Liver (tissue), 3 donors: ENCODE data around the gene SMIM24.
"Not testable (repeated sequence)": the region's sequence is repeated elsewhere in the genome, so short reads cannot be mapped to it uniquely, and the experiment has no call there.

Experiments used
- CTCF ChIP-seq: fragments of 150-350 bp; IDR thresholded peaks from 2 replicates; pipeline ENCODE4 v1.5.1; 2017; ENCODE audit warnings: improper control_type of control experiment, low read depth, low read length; ENCODE audit not compliant: missing input control
- EGR1 ChIP-seq, 2 donors: IDR thresholded peaks; 2 replicates each; pipeline ENCODE4 v1.6.1; 2016 to 2018; ENCODE audit warnings: antibody characterized with exemption in 2 of 2, low read depth in 2 of 2
- FOXA1 ChIP-seq: IDR thresholded peaks from 2 replicates; pipeline ENCODE4 v1.6.1; 2016; ENCODE audit warnings: antibody characterized with exemption
- HNF4G ChIP-seq: IDR thresholded peaks from 2 replicates; pipeline ENCODE4 v1.6.1; 2016; ENCODE audit warnings: antibody characterized with exemption
- JUND ChIP-seq, 2 donors: IDR thresholded peaks; 2 replicates each; pipeline ENCODE4 v1.6.1; 2016; ENCODE audit warnings: antibody characterized with exemption in 2 of 2
- RAD21 ChIP-seq, 2 donors: IDR thresholded peaks; 2 replicates each; pipeline ENCODE4 v1.6.1; 2016; ENCODE audit warnings: antibody characterized with exemption in 2 of 2, mild to moderate bottlenecking in 2 of 2
- RXRA ChIP-seq, 2 donors: IDR thresholded peaks; 2 replicates each; pipeline ENCODE4 v1.6.1; 2017 to 2018; ENCODE audit warnings: antibody characterized with exemption in 2 of 2, mild to moderate bottlenecking in 1 of 2
- SP1 ChIP-seq: IDR thresholded peaks from 2 replicates; pipeline ENCODE4 v1.6.1; 2018; ENCODE audit warnings: antibody characterized with exemption, mild to moderate bottlenecking
- TAF1 ChIP-seq: conservative IDR thresholded peaks from 2 replicates; pipeline ENCODE4 v1.6.1; 2016; ENCODE audit warnings: antibody characterized with exemption, mild to moderate bottlenecking
- YY1 ChIP-seq: IDR thresholded peaks from 2 replicates; pipeline ENCODE4 v1.6.1; 2016; ENCODE audit warnings: antibody characterized with exemption, mild to moderate bottlenecking
- TF ChIP-seq, protein P1 (sequence below): IDR thresholded peaks from 2 replicates; pipeline ENCODE4 v1.6.1; 2016; ENCODE audit warnings: antibody characterized with exemption
- TF ChIP-seq, protein P2 (sequence below): IDR thresholded peaks from 2 replicates; pipeline ENCODE4 v1.6.1; 2016; ENCODE audit warnings: antibody characterized with exemption
- TF ChIP-seq, protein P3 (sequence below): IDR thresholded peaks from 2 replicates; pipeline ENCODE4 v1.6.1; 2016; ENCODE audit warnings: antibody characterized with exemption
- TF ChIP-seq, protein P4 (sequence below): IDR thresholded peaks from 2 replicates; pipeline ENCODE4 v1.6.1; 2016; ENCODE audit warnings: antibody characterized with exemption, mild to moderate bottlenecking
- donor health status: healthy.
- donor health status: healthy.

GRCh38 chr19:3529299-3529698 lies 49.0 kb upstream of the SMIM24 start:
- TF ChIP-seq, protein P1, sequence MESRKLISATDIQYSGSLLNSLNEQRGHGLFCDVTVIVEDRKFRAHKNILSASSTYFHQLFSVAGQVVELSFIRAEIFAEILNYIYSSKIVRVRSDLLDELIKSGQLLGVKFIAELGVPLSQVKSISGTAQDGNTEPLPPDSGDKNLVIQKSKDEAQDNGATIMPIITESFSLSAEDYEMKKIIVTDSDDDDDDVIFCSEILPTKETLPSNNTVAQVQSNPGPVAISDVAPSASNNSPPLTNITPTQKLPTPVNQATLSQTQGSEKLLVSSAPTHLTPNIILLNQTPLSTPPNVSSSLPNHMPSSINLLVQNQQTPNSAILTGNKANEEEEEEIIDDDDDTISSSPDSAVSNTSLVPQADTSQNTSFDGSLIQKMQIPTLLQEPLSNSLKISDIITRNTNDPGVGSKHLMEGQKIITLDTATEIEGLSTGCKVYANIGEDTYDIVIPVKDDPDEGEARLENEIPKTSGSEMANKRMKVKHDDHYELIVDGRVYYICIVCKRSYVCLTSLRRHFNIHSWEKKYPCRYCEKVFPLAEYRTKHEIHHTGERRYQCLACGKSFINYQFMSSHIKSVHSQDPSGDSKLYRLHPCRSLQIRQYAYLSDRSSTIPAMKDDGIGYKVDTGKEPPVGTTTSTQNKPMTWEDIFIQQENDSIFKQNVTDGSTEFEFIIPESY = not testable (repeated sequence)
- TF ChIP-seq, protein P2, sequence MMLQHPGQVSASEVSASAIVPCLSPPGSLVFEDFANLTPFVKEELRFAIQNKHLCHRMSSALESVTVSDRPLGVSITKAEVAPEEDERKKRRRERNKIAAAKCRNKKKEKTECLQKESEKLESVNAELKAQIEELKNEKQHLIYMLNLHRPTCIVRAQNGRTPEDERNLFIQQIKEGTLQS = not testable (repeated sequence)
- not testable (repeated sequence) for TF ChIP-seq CTCF; JUND (IDR thresholded peaks at IDR 0.05); RAD21 (IDR thresholded peaks at IDR 0.05); SP1; RXRA (IDR thresholded peaks at IDR 0.05); TAF1; FOXA1; EGR1 (IDR thresholded peaks at IDR 0.05; ENCODE audit: low read depth in 2 of 2); HNF4G; YY1
- TF ChIP-seq, protein P3, sequence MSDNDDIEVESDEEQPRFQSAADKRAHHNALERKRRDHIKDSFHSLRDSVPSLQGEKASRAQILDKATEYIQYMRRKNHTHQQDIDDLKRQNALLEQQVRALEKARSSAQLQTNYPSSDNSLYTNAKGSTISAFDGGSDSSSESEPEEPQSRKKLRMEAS = not testable (repeated sequence)
- TF ChIP-seq, protein P4, sequence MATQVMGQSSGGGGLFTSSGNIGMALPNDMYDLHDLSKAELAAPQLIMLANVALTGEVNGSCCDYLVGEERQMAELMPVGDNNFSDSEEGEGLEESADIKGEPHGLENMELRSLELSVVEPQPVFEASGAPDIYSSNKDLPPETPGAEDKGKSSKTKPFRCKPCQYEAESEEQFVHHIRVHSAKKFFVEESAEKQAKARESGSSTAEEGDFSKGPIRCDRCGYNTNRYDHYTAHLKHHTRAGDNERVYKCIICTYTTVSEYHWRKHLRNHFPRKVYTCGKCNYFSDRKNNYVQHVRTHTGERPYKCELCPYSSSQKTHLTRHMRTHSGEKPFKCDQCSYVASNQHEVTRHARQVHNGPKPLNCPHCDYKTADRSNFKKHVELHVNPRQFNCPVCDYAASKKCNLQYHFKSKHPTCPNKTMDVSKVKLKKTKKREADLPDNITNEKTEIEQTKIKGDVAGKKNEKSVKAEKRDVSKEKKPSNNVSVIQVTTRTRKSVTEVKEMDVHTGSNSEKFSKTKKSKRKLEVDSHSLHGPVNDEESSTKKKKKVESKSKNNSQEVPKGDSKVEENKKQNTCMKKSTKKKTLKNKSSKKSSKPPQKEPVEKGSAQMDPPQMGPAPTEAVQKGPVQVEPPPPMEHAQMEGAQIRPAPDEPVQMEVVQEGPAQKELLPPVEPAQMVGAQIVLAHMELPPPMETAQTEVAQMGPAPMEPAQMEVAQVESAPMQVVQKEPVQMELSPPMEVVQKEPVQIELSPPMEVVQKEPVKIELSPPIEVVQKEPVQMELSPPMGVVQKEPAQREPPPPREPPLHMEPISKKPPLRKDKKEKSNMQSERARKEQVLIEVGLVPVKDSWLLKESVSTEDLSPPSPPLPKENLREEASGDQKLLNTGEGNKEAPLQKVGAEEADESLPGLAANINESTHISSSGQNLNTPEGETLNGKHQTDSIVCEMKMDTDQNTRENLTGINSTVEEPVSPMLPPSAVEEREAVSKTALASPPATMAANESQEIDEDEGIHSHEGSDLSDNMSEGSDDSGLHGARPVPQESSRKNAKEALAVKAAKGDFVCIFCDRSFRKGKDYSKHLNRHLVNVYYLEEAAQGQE = not testable (repeated sequence)
